Right ventricle myocardium superior (tissue), 1 donor: ENCODE data around the gene MGAT5. TPM values are rescaled to one million over a fixed set of nuclear protein-coding genes. Genes with fewer than 3 reads are reported as not detected.

ENCODE experiments used
- ATAC-seq: fragments of 200-7000 bp; cut with Tn5 transposase; one replicate; pipeline ENCODE4 v1.9.1; 2020; ENCODE audit warnings: mild to moderate bottlenecking; ENCODE audit not compliant: poor library complexity
- DNase-seq: peaks from one replicate; pipeline ENCODE4 v3.0.0-alpha.2; 2020
- intact Hi-C: fragments of 100-400 bp; cut with DNase I; formaldehyde crosslinking; loops from one replicate; pipeline ENCODE4 v1.11.2; 2022
- total RNA-seq: library from RNA; stranded (reverse); fragmentation: NEBNext Ultra II Directional; extraction: Animal tissue kit (Norgen Biotek cat#: 25700); gene quantifications from one replicate; pipeline ENCODE4 v1.2.1, GENCODE V29; 2021
- donor health status: DM: no; HTN: yes; CAD: no; lungs with severe emphysema.

Gene MGAT5
- total RNA-seq, 1 donor from 2014 or later = 82.8 TPM

DNA sequence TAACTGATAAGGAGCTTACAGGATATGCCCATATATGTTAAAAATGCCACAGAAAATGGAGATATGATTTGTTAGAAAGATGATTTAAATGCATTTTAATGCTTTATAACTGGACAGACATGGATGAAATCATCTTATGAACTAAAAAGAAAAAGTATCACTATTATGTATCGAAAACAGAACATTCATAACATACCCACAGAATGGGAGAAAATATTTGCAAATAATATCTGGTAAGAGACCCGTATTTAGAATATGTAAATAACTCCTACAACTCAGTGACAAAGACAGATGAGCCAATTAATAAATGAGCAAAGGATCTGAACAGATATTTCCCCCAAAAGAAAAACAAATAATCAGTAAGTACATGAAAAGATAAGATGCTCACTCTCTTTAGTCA is 24.3 kb upstream of the MGAT5 start:
- DNase-seq (no peak), ATAC-seq (no peak)
- intact Hi-C loops = no loop called here

DNA sequence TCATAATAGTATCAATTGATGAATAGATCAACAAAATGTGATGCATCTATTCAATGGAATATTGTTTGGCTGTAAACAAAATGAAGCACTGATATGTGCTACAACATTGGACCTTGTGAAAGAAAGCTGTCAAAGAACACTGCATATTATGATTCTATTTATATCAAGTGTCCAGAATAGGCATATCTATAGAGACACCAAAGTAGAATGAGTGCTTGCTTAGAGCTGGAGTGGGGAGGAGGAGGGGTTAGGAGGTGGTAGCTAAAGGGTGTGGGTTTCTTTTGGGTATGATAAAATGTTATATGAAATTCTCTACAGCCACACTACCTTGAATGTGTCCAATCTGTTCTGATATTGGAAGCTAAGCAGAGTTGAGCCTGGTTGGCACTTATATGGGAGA is 23.0 kb upstream of the MGAT5 start:
- peak; percentile 73 for ATAC-seq
- no peak for DNase-seq
- intact Hi-C loops = no loop called here

DNA sequence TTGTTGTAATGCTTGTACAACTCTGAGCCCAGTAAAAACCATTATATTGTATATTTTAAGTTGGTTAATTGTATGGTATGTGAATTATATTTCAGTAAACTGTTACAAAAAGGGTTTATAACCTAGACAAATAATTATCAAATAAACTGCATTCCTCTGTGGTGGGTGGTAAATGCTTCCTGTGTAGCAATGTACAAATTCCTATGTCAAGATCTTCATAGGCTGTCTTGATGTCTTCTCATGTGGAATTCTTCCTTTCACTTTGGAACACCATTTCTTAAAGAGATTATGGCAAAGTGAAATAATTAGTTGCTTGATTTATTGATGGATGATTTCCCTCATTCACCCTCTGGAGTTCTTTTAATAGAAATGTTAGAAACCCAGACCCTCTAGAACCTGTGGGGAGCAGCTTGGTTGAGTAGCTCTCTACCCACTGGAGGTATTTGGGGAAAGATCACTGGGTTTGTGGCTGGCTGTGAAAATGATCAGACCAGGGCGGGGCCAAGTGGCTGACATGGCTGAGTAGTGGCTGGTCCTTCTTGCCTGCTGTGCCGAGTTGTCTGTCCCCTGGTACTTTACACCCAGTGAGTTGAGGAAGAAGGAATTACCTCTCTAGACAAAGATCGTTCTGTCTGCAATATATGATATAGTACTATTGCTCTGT is 22.4 kb upstream of the MGAT5 start:
- ATAC-seq (peak; percentile 5), DNase-seq (no peak)
- intact Hi-C loops = no loop called here

DNA sequence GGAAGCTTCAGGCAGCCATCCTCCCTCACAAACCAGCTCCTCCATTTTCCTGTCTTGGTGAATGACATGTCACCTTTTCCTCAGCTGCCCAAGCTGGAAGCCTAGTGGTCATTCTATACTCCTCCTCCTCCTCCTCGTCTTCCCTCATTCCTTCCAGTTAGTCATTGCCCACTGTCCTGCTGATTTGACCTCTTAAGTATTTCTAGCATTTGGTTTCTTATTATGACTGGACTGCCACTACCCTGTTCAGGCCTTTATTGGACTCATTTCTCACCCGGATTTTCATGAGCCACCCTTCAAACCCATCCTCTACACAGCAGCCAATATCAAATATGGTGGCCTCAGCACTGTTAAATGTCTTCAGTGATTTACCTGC is 21.9 kb upstream of the MGAT5 start:
- ATAC-seq (no peak), DNase-seq (no peak)
- intact Hi-C loops = no loop called here

DNA sequence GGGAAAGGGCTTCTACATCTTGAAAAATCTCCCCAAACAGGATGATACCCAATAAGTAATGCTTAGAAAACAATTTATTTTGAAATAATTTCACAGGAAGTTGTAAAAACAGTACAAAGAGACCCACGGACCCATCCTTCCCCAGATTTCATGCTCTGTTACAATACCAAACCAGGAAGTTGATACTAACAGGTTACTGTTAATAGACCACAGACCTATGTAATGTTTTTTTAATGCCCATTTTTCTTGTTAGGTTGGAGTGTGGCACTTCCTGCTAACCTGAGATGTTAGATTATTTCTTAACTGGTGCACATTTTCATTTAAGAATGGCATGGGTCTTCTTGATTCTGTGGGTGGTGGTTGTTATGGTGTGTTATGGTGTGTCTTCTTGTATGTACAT is 21.4 kb upstream of the MGAT5 start:
- intact Hi-C loops = no loop called here
- DNase-seq = no peak
- no peak for ATAC-seq

DNA sequence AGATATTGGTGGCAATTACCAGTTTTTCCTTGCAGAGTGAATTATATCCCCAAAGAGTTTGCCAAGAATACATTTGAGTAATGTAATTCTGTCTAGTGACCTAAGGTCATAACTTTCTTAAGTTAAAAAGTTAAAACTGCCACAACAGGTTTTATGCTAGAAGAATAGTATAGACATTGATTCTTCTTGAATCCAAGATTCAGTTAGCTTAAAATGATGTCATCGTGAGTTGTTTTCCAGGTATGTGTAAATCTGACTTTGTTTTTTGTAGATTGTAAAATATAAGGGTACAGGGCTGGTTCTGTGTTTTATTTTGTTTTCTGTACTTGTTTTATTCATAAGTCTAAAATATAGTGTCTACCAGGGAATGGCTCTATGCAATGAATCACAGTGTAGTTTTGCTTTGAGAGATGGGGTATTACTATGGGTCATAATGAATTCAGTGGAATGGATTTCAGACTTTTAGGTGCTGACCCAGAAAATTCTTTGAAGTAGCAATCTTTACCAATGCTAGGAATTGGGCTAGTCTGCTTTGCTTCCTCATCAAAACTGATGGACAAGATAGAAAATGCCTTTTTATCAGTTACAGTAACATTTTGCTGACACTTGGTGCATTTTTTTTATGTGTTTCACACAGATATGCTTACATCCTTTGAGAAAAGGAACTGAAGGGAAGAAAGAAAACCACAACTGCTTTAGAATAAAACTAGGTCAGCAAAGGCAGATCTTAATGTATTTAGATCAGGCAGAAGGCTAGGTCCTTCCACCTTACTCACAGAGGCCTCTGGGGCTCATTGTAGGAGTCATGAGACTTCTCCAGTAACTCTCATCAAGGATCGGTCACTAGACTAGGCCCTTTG is 20.8 kb upstream of the MGAT5 start:
- ATAC-seq (no peak), DNase-seq (no peak)
- intact Hi-C loops = no loop called here

DNA sequence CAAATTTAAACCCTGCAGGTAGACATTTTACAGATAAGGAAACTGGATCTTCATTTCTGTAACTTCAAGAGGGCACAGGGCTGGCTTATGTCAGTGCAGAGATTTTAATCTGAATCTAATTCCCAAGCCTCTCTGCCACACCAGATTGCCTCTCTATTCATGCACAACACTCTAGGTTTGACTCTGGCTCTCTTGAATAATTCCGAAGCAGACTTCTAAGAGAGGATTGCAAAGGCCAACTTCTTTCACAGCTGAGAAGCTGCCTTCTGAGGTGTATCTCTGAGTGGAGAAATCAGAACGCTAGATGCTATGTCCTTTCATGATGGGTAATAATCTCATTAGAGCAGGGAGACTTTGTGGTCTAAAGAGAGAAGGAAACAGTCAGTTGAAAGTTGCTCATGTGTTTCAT is 20.1 kb upstream of the MGAT5 start:
- intact Hi-C loops = no loop called here
- DNase-seq = no peak
- ATAC-seq = no peak

DNA sequence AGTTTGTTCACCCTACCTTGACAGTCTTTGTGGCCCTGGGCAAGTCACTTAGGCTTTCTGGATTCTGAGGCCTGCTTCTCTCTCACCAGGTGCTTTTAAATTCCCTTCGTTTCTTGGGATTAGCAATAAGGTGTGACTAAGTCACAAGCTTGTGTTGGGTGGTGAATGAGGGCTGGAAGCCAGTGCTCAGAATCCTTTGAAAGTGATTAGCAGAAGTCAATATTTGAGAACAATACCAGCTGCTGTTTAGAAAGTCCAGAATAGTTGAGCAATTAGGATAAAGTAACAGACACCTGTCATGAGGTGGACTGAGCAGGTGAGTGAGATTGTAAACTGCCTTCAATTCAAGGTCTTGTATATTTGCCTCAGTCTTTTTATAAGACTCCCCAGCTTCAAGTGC is 19.3 kb upstream of the MGAT5 start:
- DNase-seq (no peak), ATAC-seq (no peak)
- intact Hi-C loops = no loop called here

DNA sequence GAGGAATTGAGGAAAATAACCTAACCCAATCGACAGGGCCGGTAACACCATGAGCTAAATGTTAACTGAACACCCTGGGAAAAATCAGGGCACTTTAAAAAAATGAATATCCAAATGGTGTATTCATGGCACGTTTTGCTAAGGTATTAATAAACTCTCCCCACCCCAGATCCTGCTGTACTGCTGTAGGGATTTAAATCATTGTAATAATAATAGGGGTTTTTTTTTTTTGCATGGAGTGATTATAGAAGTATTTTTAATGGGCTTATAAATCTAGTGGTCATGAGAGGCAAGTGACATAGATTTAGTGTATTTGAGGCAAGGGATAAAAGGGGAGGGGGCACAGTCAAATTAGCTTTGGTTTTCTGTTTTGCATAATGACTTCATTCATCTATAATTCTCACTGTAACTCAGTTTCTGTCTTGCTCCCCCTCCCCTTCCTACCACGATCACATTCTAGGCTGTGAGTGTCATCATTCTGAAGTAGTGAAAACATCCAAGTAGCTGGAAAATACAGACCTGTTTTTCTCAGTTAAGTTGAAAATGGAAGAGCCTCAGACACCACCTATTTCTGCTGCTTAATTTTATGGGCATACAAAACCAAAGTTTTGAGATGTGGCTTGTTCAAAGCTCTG is 18.2 kb upstream of the MGAT5 start:
- ATAC-seq (no peak), DNase-seq (no peak)
- intact Hi-C loops = no loop called here

DNA sequence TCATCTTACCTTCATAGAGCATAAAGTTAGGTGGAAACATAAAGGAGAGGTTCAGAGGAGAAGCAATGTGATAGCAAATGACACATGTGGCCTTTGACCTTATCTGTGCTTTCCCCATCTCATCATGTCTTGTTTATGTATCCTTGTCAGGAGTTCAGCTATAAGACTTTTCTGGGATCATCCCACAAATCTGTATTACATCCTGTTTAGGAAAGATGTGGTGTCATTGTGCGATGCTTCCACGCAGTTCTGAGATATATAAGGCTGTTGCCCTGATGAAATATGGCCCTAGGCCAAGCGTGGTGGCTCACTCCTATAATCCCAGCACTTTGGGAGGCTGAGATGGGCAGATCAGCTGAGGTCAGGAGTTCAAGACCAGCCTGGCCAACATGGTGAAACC is 15.5 kb upstream of the MGAT5 start:
- intact Hi-C loops = no loop called here
- DNase-seq = no peak

DNA sequence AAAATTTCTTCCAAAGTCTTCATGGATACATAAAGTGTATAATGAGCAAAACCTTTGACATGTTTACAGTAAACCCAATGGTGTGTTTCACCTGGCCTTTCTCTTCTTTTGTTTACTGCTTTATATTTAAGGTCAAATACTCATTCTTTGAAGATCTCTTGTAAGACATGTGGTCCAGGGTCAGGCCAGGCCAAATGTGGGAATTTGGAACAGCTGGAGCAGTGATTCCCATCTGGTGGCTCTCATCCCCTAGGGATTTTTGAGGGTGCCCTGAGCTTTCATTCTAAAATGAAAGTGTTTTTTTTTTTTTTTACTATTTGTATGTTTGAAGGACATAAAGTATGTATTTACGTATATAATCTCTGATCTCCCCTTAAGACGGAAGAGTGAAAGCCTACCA is 13.8 kb upstream of the MGAT5 start:
- ATAC-seq = no peak
- intact Hi-C loops = no loop called here
- no peak for DNase-seq

More for the DNA sequence above, 15.5 kb upstream of the MGAT5 start:
- ATAC-seq = no peak

DNA sequence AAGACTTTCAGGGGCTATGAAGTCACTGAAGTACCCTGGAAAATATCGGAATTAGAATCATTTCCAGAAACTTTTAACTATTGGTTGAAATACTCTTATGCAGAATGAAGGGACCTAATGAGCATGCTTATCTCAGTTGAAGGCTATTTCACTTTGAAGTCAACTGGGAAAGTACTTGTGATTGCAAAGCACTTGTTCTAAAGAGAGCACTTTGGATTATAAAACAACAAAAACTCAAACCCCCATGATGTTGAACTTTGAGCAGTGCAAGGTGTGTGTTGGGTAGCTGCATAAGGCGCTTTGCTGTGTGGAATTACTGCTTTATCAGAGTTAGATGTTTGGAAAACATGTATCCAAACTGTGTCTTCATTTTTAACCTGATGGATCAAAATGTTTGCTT is 12.0 kb upstream of the MGAT5 start:
- DNase-seq (no peak), ATAC-seq (no peak)
- intact Hi-C loops = no loop called here

DNA sequence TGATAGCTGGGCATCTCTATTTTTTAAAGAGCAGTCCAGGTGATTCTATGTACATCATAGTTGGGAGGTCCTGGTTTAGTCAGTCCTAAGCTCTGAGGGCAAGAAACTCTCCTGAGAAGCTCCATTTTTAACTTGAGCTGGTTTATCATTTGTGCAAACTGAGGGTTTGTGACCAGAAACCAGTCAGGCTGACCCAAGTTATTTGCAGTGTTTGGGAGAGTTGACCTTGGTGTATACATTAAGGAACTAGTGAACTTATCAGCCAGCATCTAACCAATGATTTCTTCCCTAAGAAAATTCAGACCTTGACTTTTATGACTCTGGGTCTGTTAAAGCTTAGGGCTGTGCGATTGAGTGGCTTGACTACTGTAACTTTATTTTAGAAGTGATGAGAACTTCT is 10.6 kb upstream of the MGAT5 start:
- intact Hi-C loops = no loop called here
- DNase-seq = no peak
- no peak for ATAC-seq

DNA sequence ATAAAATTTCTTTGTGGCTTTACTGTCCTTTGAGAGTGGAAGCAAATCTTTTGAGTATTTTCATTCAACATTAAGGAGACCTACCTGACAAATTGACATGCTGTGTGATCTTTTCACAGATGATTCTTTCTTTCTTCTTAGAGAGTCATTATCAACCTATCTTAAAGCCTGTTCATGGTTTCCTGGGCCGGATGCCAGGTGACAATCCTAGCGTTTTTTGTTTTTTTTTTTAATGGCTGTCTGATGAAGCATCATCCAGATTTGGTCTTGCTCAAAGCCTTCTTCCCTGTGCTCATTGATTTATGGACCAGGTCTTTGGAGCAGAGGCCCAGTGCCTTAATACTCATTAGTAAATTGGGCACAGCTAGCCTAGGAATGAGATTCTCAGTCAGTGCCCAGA is 9.8 kb upstream of the MGAT5 start:
- intact Hi-C loops = no loop called here
- DNase-seq = no peak
- ATAC-seq = no peak

DNA sequence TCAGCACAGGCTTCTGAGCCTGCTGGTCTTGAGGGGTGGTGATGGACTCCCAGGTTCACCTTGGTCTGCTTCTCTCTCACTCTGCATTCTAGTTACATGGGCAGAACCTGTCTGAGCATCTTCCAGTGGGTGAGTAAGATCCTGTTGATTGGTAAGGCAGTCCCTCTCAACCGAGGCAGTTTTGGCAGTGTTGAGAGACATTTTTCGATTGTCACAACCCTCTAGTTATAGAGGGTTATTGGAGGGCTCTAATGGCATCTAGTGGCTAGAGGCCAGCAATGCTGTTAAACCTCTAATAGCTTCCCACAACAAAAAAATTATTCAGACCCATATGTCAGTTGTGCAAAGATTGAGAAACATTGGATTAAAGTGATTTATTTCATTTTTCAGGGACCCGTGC is 9.3 kb upstream of the MGAT5 start:
- intact Hi-C loops = no loop called here
- no peak for ATAC-seq

DNA sequence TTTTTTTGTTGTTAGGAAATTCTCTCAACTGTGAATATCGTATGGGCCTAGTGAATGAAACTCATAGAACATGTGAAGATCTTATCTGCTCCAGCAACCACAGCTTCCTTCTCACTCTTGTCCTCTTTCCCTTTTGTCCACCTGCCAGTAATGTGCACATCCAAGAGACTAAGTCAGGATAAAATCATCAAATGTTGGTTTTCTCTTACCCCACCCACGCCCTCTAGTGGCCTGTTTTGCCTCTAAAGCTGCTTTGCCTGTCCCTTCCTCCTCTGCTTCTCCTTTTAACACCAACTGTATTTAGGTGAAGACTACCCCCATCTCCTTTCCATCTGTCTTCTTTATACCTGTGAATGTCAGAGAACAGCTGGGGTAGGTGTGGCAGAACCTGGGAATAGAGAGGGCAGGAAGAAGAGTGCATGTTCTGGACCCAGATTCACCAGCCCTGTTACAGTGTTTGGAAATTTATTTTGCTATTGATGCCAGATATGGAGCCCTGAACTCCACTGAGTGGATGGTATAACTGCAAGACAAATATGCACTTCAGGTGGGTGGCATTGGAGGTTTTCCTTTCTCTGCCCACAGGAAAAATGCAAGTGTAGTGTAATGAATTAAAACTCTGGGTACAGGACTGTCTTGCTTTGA is 8.4 kb upstream of the MGAT5 start:
- peak; percentile 77 for DNase-seq
- intact Hi-C loops = no loop called here

More for the DNA sequence above, 9.3 kb upstream of the MGAT5 start:
- DNase-seq = no peak

DNA sequence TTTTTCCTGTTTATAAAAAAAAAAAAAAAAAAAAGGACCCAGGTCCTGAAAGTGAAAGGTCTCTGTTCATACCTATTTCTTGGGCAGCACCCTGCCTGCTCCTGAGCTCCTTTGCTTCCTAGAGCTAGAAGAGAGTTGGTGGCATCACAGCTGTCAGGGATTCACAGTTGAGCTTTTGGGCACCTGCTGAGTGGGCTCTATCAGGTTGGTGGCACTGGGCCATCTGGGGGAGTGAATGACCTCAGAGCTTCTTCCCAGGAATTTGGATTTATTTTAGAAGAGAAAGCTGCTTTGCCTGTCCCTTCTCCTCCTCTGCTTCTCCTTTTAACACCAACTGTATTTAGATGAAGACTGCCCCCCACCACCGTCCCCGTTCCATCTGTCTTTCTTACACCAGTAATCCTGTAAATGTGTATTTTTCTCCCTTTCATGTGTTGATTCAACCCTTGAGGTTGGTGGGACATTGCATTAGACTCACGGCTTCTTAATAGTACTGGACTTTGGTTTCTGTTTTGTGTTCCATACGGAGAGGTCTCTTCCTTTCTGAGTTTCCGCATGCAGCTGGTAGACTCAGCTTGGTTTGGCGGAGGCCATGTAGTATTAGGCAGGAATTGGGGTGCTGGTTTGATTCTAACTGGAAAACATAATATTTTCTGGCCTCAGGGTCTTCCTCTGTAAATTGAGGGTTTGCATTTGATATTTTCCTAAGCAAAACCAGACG is 7.6 kb upstream of the MGAT5 start:
- ATAC-seq (peak; percentile 25), DNase-seq (no peak)
- intact Hi-C loops = no loop called here

More for the DNA sequence above, 8.4 kb upstream of the MGAT5 start:
- ATAC-seq = peak; percentile 59

DNA sequence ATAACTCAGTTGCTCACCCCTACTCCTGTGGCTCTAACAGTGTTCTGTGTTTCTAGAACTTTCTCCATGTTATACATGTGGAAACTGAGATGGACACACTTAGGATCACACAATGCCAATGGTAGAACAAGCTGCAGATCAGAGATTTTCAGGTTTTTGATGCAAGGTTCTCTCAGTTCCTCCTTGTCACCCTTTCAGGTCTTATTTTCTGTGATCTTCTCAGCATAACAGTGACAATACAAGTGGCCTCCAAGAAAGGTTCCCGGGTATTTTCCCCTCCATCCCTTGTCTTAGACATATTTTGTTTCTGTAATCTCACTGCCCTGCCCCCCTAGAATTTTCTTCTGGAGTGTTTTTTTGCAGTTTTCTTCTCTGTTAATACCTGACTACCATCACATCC is 6.2 kb upstream of the MGAT5 start:
- DNase-seq (no peak), ATAC-seq (no peak)
- intact Hi-C loops = no loop called here

DNA sequence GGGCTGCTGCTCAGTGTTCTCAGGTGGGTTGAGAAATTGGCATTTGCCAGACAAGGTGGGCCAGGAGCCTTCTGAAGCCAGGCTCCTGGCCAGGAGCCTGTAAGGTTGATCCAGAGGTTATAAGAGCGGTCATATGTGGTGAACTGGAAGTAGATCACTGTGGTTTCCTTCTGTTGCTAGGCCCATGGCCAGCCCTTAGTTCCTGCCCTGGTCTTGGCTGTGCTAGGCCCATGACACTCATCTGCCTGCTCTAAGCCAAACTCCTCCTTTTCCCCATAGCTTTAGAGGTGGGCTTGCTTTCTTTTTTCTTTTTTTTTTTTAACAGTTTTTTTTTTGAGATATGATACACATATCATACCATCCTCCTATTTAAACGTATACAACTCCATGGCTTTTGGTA is 5.0 kb upstream of the MGAT5 start:
- intact Hi-C loops = no loop called here
- no peak for DNase-seq
- peak; percentile 46 for ATAC-seq
